Spleen (tissue), 7 donors: ENCODE results near the gene CLSTN3.

Source experiments
- CTCF ChIP-seq, 11 experiments: fragments of 200-600 bp in 7 of 11; fragments of 450-650 bp in 4 of 11; sonication (generic) in 4 of 11; IDR thresholded peaks in 8 of 11; conservative IDR thresholded peaks in 3 of 11; 1 replicate in 7 of 11; 2 replicates in 4 of 11; pipeline versions ENCODE4 v1.4.0 to v1.8.0; 2016 to 2021; ENCODE audit warnings: antibody characterized with exemption in 11 of 11, inconsistent platforms in 4 of 11, mild to moderate bottlenecking in 1 of 11
- POLR2AphosphoS5 ChIP-seq, 3 donors: sonication (generic); formaldehyde crosslinking; IDR thresholded peaks; one replicate each; pipeline ENCODE4 v1.5.1; 2017; ENCODE audit warnings: antibody characterized with exemption in 3 of 3
- donor health status: DM: no; HTN: no; CAD: no; lungs with moderate emphysema.
- donor health status: DM: no; HTN: no; CAD: no.
- donor health status: DM: no; HTN: no; CAD: no.

DNA sequence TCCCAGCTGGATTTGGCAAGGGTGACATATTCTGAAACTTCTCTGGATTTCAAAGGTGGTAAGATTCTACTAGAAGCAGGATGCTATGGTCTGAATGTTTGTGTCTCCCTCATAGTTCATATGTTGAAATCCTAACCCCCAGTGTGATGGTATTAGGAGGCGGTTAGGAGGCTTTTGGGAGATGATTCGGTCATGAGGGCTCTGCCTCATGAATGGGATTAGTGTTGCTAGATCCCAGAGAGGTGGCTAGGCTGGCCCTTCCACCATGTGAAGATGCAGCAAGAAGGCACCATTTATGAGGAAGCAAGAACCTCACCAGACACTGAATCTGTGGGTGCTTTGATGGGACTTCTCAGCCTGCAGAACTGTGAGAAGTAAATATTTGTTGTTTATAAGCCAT, 48.3 kb downstream of the CLSTN3 start:
- TF ChIP-seq CTCF (IDR thresholded peaks at IDR 0.05 in 8 of 11, conservative IDR thresholded peaks at IDR 0.05 in 3 of 11) (no peak), POLR2AphosphoS5 (IDR thresholded peaks at IDR 0.05) (no peak)
